ENCODE data around the gene ZDHHC9.

DNA sequence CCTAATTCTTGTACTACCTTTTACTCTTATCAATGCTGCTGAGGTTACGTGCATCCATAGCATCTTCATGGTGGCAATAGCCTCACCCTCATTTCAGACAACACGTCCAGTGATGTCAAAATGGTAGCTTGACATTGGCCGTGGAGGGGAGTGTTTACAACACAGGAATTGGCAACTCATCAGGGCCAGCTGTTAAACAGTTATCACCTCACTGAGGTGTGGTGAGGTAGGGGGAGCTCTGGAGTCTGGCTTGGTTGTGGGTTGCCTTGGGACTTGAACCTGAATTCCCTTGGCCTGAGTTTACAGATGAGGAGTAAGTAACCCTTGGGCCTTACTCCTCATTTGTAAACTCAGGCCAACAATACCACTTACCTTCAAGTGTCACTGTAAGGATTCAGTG is 53.5 kb downstream of the ZDHHC9 start:
- TF ChIP-seq CTCF (IDR thresholded peaks at IDR 0.05 in 4 of 5, conservative IDR thresholded peaks at IDR 0.05 in 1 of 5) = no peak
- TF ChIP-seq POLR2A (IDR thresholded peaks at IDR 0.05) = no peak
